OCI-LY3 (cell line): ENCODE measurements around the gene CH25H.

Experiments used
- EZH2phosphoT487 ChIP-seq: fragments of 200-600 bp; shearing (Covaris generic); IDR thresholded peaks from 2 replicates; pipeline ENCODE4 v1.6.1; 2018; ENCODE audit warnings: antibody characterized with exemption, mixed run types, low read depth
- TF ChIP-seq, protein P1 (sequence below): fragments of 200-600, 300-600 bp; sonication (generic); IDR thresholded peaks from 2 replicates; pipeline ENCODE4 v1.5.1; 2014; ENCODE audit warnings: antibody characterized with exemption, low read length, low read depth

DNA sequence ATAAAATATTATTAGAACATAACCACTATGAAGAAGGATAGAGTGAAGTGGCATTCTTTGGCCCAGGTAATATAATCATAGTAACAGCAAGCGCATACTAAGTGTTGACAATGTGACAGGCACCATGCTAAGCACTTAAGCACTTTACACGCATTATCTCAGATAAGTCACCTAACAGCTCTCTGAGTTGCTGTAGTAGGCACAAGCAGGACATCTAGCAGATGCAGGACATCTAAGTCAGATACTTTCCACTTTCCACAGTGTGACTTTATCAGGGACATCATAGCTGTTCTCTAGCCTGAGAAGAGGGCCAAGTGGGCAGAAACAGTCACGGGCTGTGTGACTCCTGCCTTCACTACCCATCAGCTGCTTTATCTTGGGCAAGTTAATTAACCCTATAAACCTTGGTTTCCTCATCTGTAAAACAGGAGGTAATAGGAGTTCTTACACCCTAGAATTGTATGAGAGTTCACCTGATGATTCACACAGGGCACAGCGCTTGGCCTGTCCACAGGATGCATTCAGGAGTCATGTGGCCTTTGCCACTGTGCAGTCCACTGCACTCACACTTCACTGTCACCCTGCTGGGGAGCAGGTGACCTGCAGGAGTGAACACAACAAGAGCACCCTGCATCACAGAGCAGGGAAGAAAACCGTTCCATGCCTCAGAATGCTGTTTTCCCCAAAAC is 32.0 kb upstream of the CH25H start:
- TF ChIP-seq, protein P1, sequence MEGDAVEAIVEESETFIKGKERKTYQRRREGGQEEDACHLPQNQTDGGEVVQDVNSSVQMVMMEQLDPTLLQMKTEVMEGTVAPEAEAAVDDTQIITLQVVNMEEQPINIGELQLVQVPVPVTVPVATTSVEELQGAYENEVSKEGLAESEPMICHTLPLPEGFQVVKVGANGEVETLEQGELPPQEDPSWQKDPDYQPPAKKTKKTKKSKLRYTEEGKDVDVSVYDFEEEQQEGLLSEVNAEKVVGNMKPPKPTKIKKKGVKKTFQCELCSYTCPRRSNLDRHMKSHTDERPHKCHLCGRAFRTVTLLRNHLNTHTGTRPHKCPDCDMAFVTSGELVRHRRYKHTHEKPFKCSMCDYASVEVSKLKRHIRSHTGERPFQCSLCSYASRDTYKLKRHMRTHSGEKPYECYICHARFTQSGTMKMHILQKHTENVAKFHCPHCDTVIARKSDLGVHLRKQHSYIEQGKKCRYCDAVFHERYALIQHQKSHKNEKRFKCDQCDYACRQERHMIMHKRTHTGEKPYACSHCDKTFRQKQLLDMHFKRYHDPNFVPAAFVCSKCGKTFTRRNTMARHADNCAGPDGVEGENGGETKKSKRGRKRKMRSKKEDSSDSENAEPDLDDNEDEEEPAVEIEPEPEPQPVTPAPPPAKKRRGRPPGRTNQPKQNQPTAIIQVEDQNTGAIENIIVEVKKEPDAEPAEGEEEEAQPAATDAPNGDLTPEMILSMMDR = no peak
- no peak for TF ChIP-seq EZH2phosphoT487
